ENCODE data around the gene SHF.

DNA sequence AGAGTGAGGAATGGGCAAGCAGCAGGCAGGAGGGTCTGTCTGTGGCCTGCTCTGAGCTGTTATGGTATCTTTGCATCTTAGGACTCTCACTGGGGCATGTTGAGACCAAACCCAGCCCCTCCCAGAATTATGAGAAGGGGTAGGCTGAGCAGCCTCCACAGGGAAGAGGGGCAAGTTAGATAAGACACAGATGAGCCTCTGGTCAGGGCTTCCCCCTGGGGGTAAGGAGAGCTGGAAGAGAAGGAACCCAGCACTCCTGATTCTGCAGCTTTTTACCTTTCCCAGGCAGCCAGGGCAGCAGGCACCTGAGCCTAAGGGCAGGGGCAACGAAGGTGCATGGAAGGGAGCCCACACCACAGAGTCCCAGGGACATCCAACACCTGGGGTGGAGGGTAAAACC is 38.7 kb downstream of the SHF start:
- TF ChIP-seq, protein P1, sequence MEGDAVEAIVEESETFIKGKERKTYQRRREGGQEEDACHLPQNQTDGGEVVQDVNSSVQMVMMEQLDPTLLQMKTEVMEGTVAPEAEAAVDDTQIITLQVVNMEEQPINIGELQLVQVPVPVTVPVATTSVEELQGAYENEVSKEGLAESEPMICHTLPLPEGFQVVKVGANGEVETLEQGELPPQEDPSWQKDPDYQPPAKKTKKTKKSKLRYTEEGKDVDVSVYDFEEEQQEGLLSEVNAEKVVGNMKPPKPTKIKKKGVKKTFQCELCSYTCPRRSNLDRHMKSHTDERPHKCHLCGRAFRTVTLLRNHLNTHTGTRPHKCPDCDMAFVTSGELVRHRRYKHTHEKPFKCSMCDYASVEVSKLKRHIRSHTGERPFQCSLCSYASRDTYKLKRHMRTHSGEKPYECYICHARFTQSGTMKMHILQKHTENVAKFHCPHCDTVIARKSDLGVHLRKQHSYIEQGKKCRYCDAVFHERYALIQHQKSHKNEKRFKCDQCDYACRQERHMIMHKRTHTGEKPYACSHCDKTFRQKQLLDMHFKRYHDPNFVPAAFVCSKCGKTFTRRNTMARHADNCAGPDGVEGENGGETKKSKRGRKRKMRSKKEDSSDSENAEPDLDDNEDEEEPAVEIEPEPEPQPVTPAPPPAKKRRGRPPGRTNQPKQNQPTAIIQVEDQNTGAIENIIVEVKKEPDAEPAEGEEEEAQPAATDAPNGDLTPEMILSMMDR (IDR thresholded peaks at IDR 0.05) = no peak
- no peak for TF ChIP-seq ZFX (IDR thresholded peaks at IDR 0.05; ENCODE audit: borderline replicate concordance)

All from 22Rv1 (cell line).